GM18520 (cell line): ENCODE measurements around the gene TM4SF1.

Experiments used
- ATAC-seq: cut with Tn5 transposase; IDR thresholded peaks from one replicate; pipeline ENCODE4 v1.9.1; 2021; ENCODE audit not compliant: unreplicated experiment

TM4SF1 gene

GRCh38 chr3:149377408-149378364 is at the start of gene TM4SF1:
Gene TM4SF1 (minus strand): TSS chr3:149377649. CDS start chr3:149377547, 102 bp downstream.
- ATAC-seq: no peak

- no peak for ATAC-seq
Observed at GRCh38 chr3:149426325-149426724, 48.9 kb upstream of the TM4SF1 start.

GRCh38 chr3:149424918-149425317 is 47.5 kb upstream of the TM4SF1 start:
- no peak for ATAC-seq

GRCh38 chr3:149421764-149422163 is 44.3 kb upstream of the TM4SF1 start:
- ATAC-seq: no peak

- ATAC-seq: no peak
Observed at GRCh38 chr3:149419816-149420215, 42.4 kb upstream of the TM4SF1 start.

- no peak for ATAC-seq
Observed at GRCh38 chr3:149417727-149418126, 40.3 kb upstream of the TM4SF1 start.

GRCh38 chr3:149417174-149417573 is 39.7 kb upstream of the TM4SF1 start:
- ATAC-seq: peak; percentile 87

- no peak for ATAC-seq
Observed at GRCh38 chr3:149415484-149415883, 38.0 kb upstream of the TM4SF1 start.

GRCh38 chr3:149414557-149415231 is 37.2 kb upstream of the TM4SF1 start:
- no peak for ATAC-seq

GRCh38 chr3:149411583-149411982 is 34.1 kb upstream of the TM4SF1 start:
- no peak for ATAC-seq

- no peak for ATAC-seq
Observed at GRCh38 chr3:149409351-149409750, 31.9 kb upstream of the TM4SF1 start.

GRCh38 chr3:149407898-149408297 is 30.4 kb upstream of the TM4SF1 start:
- ATAC-seq: no peak

GRCh38 chr3:149406244-149406752 is 28.8 kb upstream of the TM4SF1 start:
- ATAC-seq: no peak

GRCh38 chr3:149403443-149403842 is 26.0 kb upstream of the TM4SF1 start:
- ATAC-seq: no peak

- ATAC-seq: no peak
Observed at GRCh38 chr3:149402481-149402880, 25.0 kb upstream of the TM4SF1 start.

- no peak for ATAC-seq
Observed at GRCh38 chr3:149401926-149402310, 24.5 kb upstream of the TM4SF1 start.

- no peak for ATAC-seq
Observed at GRCh38 chr3:149401212-149401925, 23.9 kb upstream of the TM4SF1 start.

GRCh38 chr3:149400645-149401044 is 23.2 kb upstream of the TM4SF1 start:
- no peak for ATAC-seq

- no peak for ATAC-seq
Observed at GRCh38 chr3:149398296-149398695, 20.8 kb upstream of the TM4SF1 start.

GRCh38 chr3:149397528-149397927 is 20.1 kb upstream of the TM4SF1 start:
- no peak for ATAC-seq

- ATAC-seq: no peak
Observed at GRCh38 chr3:149396476-149396875, 19.0 kb upstream of the TM4SF1 start.
